ENCODE measurements around the gene PCSK6. TPM values are rescaled to one million over a fixed set of nuclear protein-coding genes. Genes with fewer than 3 reads are reported as not detected.

PCSK6 gene
- total and polyA plus RNA-seq, 2 donors from 2014 or later = 3.8 to 7.3 TPM

DNA sequence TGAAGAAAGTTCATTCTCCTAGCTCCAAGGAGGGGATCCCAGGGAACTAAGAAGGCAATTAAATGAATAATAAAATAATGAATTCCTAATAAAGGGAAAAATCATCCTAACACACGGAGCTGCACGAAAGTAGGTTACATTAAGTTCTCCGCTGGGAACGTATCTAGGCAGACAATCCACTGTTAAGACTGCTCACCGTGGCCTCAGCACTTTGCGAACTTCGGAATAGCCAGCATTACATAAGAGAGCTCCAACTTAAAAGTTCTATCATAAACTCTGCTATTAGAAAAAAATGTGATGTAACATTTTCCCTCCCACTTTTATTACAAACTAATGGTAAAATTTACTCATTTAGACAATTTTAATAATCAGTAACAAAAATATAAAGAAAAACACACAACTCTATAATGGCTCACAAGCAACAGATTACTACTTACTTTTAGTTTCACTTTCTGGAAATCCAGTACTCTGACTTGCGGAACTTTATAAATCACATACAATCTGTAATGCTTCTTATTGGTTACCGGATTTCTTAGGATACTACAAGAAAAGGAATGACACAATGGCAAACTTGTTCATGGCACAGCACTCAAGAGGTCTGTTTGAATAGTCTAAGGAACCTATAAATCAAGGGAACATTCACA, 202.9 kb downstream of the PCSK6 start:
- TF ChIP-seq, protein P1, sequence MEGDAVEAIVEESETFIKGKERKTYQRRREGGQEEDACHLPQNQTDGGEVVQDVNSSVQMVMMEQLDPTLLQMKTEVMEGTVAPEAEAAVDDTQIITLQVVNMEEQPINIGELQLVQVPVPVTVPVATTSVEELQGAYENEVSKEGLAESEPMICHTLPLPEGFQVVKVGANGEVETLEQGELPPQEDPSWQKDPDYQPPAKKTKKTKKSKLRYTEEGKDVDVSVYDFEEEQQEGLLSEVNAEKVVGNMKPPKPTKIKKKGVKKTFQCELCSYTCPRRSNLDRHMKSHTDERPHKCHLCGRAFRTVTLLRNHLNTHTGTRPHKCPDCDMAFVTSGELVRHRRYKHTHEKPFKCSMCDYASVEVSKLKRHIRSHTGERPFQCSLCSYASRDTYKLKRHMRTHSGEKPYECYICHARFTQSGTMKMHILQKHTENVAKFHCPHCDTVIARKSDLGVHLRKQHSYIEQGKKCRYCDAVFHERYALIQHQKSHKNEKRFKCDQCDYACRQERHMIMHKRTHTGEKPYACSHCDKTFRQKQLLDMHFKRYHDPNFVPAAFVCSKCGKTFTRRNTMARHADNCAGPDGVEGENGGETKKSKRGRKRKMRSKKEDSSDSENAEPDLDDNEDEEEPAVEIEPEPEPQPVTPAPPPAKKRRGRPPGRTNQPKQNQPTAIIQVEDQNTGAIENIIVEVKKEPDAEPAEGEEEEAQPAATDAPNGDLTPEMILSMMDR (IDR thresholded peaks at IDR 0.05; ENCODE audit: borderline replicate concordance, extremely low read depth, insufficient read depth) = no peak
- Histone ChIP-seq H3K27me3 (ENCODE audit: control insufficient read depth, insufficient read depth, low read length) (no peaks in the 10 kb centered on the region), H3K4me1 (ENCODE audit: control insufficient read depth in 2 of 3, insufficient read depth in 2 of 3, low read depth in 1 of 3, low read length in 3 of 3) (no peaks in the 10 kb centered on the region), H3K27ac (ENCODE audit: low read depth in 2 of 2, low read length in 2 of 2) (no peak overlapping the region), H3K9ac (ENCODE audit: low read length in 3 of 3) (no peak overlapping the region), H3K36me3 (ENCODE audit: control insufficient read depth in 2 of 3, insufficient read depth in 3 of 3, low read length in 3 of 3) (peaks cover 7 to 28% (median 24%) of the 10 kb centered on the region in 3 donors), H3K4me3 (ENCODE audit: low read length in 3 of 3) (no peak overlapping the region), H3K9me3 (ENCODE audit: control insufficient read depth in 2 of 3, insufficient read depth in 1 of 3, low read length in 3 of 3) (no peaks in the 10 kb centered on the region)
- DNase-seq (peak in 1 of 5 donors; percentile 5), FAIRE-seq (no peak)
- intact Hi-C loops (cut with DNase I) = no loop called here

DNA sequence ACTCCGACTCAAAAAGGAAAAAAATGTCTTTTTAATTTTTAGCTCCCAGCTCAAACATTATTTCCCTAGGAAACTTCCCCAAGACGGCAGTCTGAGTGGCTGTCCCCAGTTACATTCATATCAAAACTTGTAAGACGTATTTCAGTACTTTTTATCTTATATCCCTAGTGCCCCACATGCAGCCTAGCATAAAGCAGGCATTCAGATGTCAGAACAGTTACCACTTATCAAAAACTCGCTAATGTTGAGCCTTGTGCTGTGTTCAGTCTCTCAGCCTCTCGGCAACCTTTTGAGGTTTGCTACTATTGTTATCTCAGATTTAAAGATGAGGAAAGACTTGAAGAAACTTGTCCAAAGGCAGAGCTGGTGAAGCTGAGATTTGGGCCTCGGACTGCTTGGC, 205.6 kb downstream of the PCSK6 start:
- TF ChIP-seq, protein P1 (IDR thresholded peaks at IDR 0.05; ENCODE audit: borderline replicate concordance, extremely low read depth, insufficient read depth) = no peak
- intact Hi-C loops (cut with DNase I) = no loop called here
- Histone ChIP-seq H3K27ac (ENCODE audit: low read depth in 2 of 2, low read length in 2 of 2) (no peak overlapping the region), H3K4me3 (ENCODE audit: low read length in 3 of 3) (no peak overlapping the region), H3K36me3 (ENCODE audit: control insufficient read depth in 2 of 3, insufficient read depth in 3 of 3, low read length in 3 of 3) (peaks cover 9 to 29% (median 24%) of the 10 kb centered on the region in 3 donors), H3K4me1 (ENCODE audit: control insufficient read depth in 2 of 3, insufficient read depth in 2 of 3, low read depth in 1 of 3, low read length in 3 of 3) (no peaks in the 10 kb centered on the region), H3K9me3 (ENCODE audit: control insufficient read depth in 2 of 3, insufficient read depth in 1 of 3, low read length in 3 of 3) (no peaks in the 10 kb centered on the region), H3K27me3 (ENCODE audit: control insufficient read depth, insufficient read depth, low read length) (no peaks in the 10 kb centered on the region), H3K9ac (ENCODE audit: low read length in 3 of 3) (no peak overlapping the region)
- DNase-seq (no peak), FAIRE-seq (no peak)

DNA sequence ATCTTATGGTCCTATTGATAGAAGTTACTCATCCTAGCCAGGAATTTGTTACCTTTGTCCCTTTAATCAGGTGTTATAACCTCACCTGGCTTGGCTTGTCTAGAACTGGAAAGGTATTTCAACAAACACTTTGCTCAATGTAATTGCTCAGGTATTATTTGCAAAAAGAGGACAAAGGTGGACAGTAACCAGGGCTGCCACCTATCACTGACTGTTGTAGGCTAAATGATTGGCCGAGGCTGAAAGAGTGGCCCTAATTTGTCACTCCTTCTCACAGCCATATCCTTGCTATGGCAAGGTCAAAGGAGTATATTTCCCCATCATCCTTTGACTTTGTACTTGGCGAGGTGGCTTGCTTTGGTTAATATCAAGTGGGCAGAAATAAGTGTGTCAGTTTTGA, 209.5 kb downstream of the PCSK6 start:
- TF ChIP-seq, protein P1 (IDR thresholded peaks at IDR 0.05; ENCODE audit: borderline replicate concordance, extremely low read depth, insufficient read depth) = no peak
- intact Hi-C loops (cut with DNase I) = no loop called here
- Histone ChIP-seq H3K36me3 (ENCODE audit: control insufficient read depth in 2 of 3, insufficient read depth in 3 of 3, low read length in 3 of 3) (peaks cover 5 to 19% (median 11%) of the 10 kb centered on the region in 3 donors), H3K9ac (ENCODE audit: low read length in 3 of 3) (no peak overlapping the region), H3K27ac (ENCODE audit: low read depth in 2 of 2, low read length in 2 of 2) (no peak overlapping the region), H3K9me3 (ENCODE audit: control insufficient read depth in 2 of 3, insufficient read depth in 1 of 3, low read length in 3 of 3) (no peaks in the 10 kb centered on the region), H3K4me1 (ENCODE audit: control insufficient read depth in 2 of 3, insufficient read depth in 2 of 3, low read depth in 1 of 3, low read length in 3 of 3) (peaks cover 0 to 8% (median 0%) of the 10 kb centered on the region in 3 donors), H3K4me3 (ENCODE audit: low read length in 3 of 3) (no peak overlapping the region), H3K27me3 (ENCODE audit: control insufficient read depth, insufficient read depth, low read length) (no peaks in the 10 kb centered on the region)
- FAIRE-seq = no peak
- DNase-seq = no peak
